Endometrial microvascular endothelial cells (primary cell): ENCODE results near the gene C1GALT1. TPM values are rescaled to one million over a fixed set of nuclear protein-coding genes. Genes with fewer than 3 reads are reported as not detected.
"Not testable (repeated sequence)": the region's sequence is repeated elsewhere in the genome, so short reads cannot be mapped to it uniquely, and the experiment has no call there.

Experiments used
- in situ Hi-C: cut with HindIII; loops from 2 replicates; pipeline ENCODE4 v1.10.0; 2017; ENCODE audit warnings: low sequenced_read_pairs, low pct_unique_long_range_greater_than_20kb; ENCODE audit errors: inconsistent ontology term
- total RNA-seq: library from RNA; depleted of rRNA; stranded (reverse); fragments of >200 nt; gene quantifications from one replicate; pipeline ENCODE4 v1.2.3, GENCODE V29; 2015; ENCODE audit errors: inconsistent ontology term

Gene C1GALT1
- total RNA-seq, 1 donor from 2014 or later, result 69.4 TPM

DNA sequence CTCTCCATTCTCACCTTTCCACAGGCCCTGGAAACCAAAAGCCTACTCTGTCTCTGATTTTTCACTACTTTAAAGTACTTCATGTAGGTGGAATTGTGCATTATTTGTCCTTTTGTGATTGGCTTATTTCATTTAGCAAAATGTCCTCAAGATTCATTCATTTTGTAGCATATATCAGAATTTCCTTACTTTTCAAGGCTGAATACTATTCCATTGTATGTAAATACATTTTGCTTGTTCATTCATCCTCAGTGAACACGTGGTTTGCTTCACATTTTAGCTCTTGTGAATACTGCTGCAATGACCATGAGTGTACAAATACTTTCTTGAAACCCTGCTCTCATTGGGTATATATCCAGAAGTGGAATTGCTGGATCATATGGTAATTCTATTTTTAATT is 8.8 kb downstream of the C1GALT1 start:
- in situ Hi-C loops, result no loop called here

DNA sequence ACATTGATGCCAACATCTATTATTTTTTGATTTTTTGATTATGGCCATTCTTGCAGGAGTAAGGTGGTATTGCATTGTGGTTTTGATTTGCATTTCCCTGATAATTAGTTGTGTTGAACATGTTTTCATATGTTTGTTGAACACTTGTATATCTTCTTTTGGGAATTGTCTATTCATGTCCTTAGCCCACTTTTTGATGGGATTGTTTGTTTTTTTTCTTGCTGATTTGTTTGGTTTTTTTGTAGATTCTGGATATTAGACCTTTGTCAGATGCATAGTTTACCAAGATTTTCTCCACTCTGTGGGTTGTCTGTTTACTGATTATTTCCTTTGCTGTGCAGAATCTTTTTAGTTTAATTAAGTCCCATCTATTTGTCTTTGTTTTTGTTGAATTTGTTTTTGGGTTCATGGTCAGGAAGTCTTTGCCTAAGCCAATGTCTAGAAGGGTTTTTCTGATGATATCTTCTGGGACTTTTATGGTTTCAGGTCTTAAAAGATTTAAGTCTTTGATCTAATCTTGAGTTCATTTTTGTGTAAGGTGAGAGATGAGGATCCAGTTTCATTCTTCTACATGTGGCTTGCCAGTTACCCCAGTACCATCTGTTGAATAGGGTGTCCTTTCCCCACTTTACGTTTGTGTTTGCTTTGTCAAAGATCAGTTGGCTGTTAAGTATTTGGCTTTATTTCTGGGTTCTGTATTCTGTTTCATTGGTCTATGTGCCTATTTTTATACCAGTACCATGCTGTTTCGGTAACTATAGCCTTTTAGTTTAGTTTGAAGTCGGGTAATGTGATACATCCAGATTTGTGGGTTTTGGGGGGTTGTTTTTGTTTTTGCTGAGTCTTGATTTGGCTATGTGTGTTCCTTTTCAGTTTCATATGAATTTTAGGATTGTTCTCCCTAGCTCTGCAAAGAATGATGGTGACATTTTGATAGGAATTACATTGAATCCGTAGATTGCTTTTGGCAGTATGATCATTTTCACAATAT is 10.7 kb downstream of the C1GALT1 start:
- in situ Hi-C loops, result not testable (repeated sequence)

GRCh38 chr7:7199592-7199991 is 17.2 kb downstream of the C1GALT1 start:
- in situ Hi-C loops, result not testable (repeated sequence)

DNA sequence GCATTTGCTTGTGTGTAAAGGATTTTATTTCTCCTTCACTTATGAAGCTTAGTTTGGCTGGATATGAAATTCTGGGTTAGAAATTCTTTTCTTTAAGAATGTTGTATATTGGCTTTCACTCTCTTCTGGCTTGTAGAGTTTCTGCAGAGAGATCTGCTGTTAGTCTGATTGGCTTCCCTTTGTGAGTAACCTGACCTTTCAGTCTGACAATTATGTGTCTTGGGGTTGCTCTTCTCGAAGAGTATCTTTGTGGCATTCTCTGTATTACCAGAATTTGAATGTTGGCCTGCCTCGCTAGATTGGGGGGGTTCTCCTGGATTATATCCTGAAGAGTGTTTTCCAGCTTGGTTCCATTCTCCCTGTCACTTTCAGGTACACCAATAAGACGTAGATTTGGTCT is 17.9 kb downstream of the C1GALT1 start:
- in situ Hi-C loops, result not testable (repeated sequence)

DNA sequence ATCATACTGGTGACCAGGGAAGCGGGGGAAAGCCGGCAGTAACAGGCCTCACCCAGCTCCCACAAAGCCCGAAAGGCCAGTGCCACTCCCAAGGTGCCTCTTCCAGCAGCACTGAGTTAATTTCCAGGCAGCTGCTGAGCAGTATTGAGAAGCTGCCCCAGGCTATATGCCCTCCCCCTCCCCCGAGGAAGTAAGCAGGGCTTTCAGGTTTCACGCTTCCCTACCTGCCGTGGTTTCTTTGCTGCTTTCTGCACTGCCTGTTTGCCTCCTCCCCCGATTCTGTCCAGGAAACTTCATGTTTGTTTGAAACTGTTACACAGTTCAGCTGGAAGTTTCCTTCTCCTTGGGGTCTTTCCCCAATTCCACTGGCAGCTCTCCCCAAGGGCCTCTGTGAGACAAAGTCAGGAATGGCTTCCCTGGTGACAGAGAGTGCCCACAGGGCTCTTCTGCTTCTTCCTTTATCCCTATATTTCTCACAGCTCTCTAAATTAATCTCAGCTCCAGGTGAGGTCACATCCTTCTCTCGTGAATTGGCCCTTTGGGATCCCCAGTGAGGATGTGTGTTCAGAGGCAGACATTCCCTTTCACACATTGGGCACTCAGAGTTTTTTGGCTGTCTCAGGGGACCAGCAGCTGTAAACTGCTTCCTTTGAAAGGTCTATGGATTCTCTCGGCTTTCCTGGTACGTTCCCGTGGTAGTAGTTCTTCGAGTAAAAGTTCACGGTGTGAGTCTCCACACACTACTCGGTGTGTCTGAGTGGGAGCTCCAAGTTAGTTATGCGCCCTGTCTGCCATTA is 19.4 kb downstream of the C1GALT1 start:
- in situ Hi-C loops, result no loop called here

DNA sequence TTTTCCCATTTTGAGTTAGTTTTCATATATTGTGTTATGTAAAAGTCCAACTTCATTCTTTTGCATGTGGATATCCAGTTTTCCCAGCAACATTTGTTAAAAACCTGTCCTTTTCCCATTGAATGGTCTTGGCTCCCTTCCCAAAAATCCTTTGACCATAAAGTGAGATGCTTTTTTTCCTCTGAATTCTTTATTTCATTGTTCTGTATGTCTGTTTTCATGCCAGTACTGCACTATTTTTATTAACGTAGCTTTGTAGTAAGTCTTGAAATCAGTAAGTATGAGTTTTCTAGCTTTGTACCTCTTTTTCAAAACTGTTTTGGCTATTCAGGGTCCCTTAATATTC is 20.0 kb downstream of the C1GALT1 start:
- in situ Hi-C loops, result no loop called here

DNA sequence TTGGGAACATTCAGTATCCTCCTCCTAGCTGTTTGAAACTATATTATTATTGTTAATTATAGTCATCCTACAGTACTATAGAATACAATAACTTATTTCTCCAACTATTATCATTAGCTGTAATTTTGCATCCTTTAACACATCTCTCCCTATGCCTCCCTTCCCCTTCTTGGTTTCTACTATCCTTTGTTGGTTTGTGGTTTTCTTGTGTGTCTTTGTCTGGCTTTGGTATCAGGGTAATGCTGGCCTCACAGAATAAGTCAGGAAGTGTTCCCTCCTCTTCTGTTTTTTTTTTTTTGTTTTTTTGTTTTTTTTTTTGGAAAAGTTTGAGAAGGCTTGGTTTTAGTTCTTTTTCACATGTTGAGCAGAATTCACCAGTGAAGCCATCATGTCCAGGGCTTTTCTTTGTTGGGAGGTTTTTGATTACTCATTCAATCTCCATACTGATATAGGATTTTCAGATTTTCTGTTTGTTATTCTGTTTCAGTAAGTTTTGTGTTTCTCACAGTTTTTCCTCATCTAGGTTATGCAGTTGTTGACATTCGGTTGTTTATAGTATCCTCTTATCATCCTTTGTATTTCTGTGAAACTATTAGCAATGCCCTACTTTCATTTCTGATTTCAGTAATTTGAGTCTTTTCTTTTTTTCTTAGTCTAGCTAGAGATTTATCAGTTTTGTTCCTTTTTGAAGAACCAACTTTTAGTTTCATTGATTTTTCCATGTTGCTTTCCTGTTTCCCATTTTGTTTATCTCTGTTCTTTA is 21.6 kb downstream of the C1GALT1 start:
- in situ Hi-C loops, result no loop called here

GRCh38 chr7:7207876-7208275 is 25.5 kb downstream of the C1GALT1 start:
- in situ Hi-C loops, result no loop called here

GRCh38 chr7:7208520-7208919 is 26.2 kb downstream of the C1GALT1 start:
- in situ Hi-C loops, result no loop called here

DNA sequence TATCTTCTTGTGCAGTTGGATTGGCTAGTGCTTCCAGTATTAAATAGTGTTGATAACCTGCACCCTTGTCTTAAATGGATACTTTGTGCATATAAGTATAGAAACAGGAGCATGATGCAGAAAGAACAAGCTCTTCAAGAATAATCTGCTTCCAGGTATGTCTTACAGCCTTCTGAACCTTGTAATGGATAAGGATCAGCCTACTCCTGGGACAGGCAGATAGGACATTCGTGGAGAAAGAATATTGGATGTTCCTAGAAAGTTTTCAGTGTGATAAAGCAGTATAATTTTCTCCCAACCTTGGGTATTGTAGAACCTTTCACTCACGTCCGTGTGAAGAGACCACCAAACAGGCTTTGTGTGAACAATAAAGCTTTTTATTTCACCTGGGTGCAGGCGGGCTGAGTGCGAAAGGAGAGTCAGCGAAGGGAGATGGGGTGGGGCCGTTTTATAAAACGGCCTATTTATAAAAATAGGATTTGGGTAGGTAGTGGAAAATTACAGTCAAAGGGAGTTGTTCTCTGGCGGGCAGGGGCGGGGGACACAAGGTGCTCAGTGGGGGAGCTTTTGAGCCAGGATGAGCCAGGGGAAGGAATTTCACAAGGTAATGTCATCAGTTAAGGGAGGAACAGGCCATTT is 27.2 kb downstream of the C1GALT1 start:
- in situ Hi-C loops, result no loop called here

GRCh38 chr7:7210475-7211237 is 28.3 kb downstream of the C1GALT1 start:
- in situ Hi-C loops, result no loop called here

DNA sequence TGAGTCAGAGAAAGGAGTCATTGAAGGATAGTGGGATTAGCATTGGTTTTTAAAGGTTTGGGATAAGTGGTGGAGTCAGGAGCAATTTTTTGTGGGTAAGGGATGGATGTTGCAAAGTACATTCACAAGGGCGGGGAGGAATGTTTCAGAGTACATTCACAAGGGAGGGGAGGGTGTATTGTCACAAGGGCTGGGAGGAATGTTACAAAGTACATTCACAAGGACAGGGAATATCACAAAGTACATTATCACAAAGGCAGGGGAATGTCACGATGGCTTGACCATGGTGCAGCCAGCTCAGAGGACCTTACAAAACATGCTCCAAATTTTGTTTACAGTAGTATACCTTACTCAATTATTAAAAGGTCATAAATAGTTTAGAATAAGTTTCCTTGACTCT is 30.3 kb downstream of the C1GALT1 start:
- in situ Hi-C loops, result no loop called here

- in situ Hi-C loops, result no loop called here
Measured at GRCh38 chr7:7214398-7215347, 32.3 kb downstream of the C1GALT1 start.

GRCh38 chr7:7216279-7216678 is 33.9 kb downstream of the C1GALT1 start:
- in situ Hi-C loops, result no loop called here

- in situ Hi-C loops, result no loop called here
Measured at GRCh38 chr7:7219216-7219615, 36.9 kb downstream of the C1GALT1 start.

- in situ Hi-C loops, result no loop called here
Measured at GRCh38 chr7:7220821-7221220, 38.5 kb downstream of the C1GALT1 start.

DNA sequence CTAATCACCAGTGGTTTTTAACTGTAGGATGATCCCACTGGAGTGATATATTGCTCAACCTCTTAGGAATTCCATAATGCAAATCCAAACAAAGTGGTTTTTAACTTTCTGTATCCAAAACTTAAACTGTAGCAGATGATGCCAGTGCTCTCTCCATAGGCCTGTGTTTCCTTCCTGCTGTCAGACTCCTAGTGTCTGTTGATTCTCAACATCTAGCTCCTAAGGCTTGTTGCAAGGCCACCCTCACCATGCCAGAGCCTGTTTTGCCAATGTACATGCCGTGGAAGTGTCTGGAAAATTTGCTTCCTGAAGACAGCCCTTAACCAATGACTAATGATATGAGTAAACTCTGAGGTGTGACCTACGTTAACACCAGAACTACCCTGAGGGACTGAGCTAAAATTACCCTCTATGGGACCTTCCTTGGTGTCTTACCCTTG is 39.3 kb downstream of the C1GALT1 start:
- in situ Hi-C loops, result no loop called here
